Retinal pigment epithelial cell (primary cell): Measurements from ENCODE around the gene TOM1.

ENCODE experiments used
- DNase-seq: peaks from one replicate; pipeline ENCODE4 v3.0.0-alpha.2; 2010; ENCODE audit warnings: low read depth
- H3K4me3 ChIP-seq: 2 replicates; pipeline ENCODE4 v1.5.1; 2011; ENCODE audit warnings: mild to moderate bottlenecking, low read length, control low read depth, moderate library complexity
- TF ChIP-seq, protein P1 (sequence below): conservative IDR thresholded peaks from 2 replicates; pipeline ENCODE4 v1.5.1; 2011; ENCODE audit warnings: low read depth, low read length, control low read depth, inconsistent platforms

TOM1 gene

DNA sequence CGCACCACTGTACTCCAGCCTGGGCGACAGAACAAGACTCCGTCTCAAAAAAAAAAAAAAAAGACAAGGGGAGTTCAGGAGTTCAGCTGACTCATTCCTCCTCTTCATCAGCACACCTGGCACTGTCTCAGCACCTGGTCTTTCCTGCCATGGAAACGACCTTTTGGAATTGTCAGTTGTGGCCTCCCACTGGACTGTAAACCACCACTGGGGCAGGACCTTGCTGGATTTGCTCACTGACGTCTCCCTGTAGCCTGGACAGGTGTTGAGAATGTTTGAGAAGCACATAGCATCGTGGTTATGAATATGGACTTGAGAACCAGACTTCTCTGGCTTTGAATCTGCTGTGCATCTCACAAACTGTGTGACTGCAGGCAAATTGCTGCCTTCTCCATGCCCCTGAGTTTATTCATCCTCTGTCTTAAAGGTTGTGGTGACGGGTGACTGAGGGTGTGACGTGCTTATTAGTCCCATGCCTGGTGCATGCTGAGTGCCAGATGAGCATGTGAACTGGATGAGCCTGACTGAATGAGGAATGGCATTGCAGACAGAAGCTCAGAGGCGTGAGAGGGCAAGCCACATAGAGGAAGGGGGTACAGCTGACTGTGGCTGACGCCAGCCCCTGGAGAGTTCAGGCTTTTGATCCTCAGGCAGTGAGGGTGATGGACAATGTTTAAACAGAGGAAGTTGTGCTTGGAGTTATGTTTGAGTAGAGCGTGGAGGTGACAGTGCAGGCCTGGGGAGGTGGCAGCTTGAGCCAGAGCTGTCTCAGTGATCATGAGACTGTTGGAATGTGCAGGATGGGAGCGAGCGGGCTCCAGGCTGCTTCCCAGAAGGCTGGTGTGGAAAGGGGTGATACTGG lies 12.7 kb downstream of the TOM1 start:
- TF ChIP-seq, protein P1, sequence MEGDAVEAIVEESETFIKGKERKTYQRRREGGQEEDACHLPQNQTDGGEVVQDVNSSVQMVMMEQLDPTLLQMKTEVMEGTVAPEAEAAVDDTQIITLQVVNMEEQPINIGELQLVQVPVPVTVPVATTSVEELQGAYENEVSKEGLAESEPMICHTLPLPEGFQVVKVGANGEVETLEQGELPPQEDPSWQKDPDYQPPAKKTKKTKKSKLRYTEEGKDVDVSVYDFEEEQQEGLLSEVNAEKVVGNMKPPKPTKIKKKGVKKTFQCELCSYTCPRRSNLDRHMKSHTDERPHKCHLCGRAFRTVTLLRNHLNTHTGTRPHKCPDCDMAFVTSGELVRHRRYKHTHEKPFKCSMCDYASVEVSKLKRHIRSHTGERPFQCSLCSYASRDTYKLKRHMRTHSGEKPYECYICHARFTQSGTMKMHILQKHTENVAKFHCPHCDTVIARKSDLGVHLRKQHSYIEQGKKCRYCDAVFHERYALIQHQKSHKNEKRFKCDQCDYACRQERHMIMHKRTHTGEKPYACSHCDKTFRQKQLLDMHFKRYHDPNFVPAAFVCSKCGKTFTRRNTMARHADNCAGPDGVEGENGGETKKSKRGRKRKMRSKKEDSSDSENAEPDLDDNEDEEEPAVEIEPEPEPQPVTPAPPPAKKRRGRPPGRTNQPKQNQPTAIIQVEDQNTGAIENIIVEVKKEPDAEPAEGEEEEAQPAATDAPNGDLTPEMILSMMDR, result no peak
- DNase-seq, result peak; percentile 95
- no peak overlapping the region for H3K4me3 ChIP-seq

DNA sequence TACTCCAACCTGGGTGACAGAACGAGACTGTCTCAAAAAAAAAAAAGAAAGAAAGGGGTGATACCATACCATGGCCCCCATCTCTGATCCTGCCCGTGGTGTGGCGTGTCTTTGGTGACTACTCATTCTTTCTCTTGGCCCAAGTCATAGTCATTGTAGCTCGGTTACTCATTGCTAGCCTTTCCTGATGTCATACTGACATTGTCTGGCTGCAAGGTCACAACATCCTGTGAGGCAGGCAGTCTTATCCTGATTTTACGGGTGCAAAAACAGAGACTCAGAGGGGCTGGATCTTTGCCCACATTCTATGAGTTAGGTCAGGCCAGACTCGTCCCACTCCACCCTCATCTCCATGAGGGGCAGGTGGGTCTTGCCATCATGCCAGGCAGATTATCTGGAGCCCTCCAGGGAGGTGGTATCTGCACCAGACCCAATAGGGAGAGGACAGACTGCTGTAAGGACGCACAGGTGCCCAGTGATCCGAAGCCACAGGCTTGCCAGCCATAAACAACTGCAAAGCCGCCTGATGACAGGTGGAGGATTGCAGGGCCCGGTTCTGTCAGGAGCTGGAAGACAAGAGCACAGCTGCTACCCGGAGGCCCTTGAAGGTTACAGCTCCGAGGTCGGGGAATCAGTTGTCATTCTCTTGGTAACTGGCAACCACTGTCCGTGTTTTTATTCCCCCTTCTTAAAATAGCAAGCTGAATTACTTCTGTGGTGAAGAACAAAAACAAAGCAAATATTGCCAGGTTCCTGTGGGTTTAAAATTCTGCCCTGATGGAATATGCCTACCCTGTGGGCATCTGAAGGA lies 13.8 kb downstream of the TOM1 start:
- TF ChIP-seq, protein P1, result no peak
- DNase-seq, result no peak
- H3K4me3 ChIP-seq, result no peak overlapping the region

DNA sequence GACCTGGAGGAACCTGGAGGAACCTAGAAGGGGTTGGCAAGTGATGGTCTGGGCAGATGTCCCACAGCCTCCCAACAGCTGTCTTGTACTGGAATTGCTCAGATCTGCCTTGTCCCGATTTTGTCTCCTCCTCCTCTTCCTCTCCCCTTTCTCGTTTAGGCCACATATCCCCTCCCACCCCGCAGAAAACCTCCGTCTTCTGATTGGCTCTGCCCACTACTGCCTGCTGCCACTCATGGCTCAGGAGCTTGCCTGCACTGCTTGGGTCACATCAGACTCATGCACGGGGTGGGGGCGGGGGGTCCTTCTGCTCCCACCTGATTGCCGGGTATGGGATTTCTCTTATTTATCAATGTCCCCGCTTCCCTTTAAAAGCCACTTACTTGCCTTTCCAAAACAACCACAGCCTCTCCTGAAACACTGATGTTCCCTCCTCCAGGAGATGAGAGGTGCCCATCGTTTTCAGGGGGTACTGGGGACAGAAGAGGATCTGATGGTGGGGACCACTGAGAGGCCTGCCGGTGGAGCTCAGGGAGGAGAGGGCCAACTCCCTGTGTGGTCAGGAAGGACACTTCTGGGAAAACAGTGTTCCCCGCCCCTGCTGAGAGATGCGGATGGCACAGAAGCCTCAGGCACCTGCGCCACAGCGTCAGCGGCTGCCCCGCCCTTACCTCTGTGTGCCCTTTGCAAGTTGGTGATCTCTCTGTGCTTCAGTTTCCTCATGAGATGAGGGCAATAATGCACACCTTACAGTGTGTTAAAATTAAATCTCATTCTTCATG lies 14.7 kb downstream of the TOM1 start:
- no peak for DNase-seq
- no peak overlapping the region for H3K4me3 ChIP-seq
- TF ChIP-seq, protein P1, result no peak

DNA sequence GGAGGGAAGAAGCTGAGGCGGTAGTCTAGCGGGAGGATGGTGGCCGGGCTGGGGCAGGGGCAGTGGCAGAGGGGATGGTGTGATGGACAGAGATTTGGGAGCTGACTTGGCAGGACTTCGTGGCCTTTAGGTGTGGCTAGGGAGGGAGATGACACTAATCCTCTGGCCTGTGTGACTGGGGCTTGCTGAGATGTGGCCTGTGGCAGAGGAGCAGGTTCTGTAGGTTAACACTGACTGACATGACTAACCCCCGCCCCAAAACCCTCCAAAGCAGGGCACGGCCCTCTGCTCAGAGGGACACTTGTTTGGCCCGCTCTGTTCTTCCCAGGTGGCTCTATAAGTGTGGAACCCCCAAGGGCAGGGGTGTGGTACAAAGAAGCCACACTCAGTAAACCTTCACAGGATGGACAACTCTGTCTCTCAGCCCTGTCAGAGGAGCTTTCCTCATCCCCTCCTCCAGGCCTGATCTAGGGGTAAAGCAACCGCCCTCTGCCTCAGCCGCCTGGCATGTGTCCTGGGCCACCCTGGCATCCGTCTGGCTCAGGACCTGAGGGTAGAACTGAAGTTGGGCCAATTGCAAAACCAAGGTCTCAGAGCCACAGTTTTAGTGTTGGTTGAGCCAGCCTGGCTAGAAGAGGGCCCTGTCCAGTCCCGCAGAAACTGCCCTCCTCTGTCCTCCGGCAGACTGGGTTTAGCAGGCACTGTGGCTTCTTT lies 15.6 kb downstream of the TOM1 start:
- TF ChIP-seq, protein P1, result no peak
- no peak overlapping the region for H3K4me3 ChIP-seq
- no peak for DNase-seq

DNA sequence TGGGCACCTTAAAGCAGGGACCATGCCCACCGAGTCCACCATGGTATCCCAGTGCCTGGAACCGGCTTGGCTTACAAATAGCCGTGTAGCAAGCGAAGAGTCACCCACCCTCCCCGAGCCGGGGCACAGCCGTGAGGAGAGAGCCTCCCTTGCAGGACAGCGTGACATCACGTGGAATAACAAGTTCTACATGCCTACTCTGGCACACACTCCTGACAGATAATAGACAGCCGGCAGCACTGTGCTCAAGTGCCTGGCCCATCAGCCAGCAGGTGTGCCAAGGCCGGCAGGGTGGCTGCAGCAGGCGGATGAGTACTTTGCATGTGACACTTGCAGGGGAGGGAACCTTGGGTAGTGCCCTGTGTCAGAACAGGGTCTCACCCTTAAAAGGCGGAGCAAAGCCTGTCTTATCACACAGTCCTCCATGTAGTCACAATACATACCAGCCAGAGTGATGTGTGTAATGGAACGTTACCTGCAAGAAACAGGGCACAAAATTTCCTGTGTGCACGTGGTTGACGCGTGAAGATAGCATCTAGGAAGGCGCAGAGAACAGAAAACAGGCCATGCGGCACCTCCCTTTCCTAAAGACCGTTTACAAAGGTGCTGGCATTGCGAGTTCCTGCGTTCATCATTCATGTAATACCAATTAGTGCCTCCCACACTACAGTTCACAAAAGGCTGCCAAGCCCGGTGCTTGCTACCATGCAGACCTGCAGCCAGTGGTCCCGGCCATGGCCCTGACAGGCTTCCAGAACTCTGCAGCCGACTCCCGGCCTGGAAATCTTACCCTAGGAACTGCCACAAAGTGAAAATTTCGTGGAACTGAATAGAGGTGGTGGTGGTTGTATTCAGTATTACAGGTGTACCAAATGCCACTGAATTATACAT lies 16.4 kb downstream of the TOM1 start:
- DNase-seq, result no peak
- H3K4me3 ChIP-seq, result no peak overlapping the region
- TF ChIP-seq, protein P1, result no peak
